Common myeloid progenitor, CD34-positive (primary cell): ENCODE results near the gene CLEC11A.
"Not testable (repeated sequence)": the region's sequence is repeated elsewhere in the genome, so short reads cannot be mapped to it uniquely, and the experiment has no call there.

Experiments used
- CTCF ChIA-PET: fragments of 350-600 bp; sonication (Branson Sonifier 250); formaldehyde crosslinking; loops from one replicate; lab custom pipeline; 2021; ENCODE audit warnings: antibody characterized with exemption; lab: Charles Lee
- POLR2A ChIA-PET: fragments of 350-600 bp; sonication (Branson Sonifier 250); formaldehyde crosslinking; loops from one replicate; lab custom pipeline; 2021; ENCODE audit warnings: antibody characterized with exemption; lab: Charles Lee
- DNase-seq, 3 donors: peaks; one replicate each; pipeline versions ENCODE4 v3.0.0 to v3.0.0-alpha.2; 2013
- H3K27ac ChIP-seq, 2 experiments: 1 replicate in 1 of 2; 2 replicates in 1 of 2; pipeline ENCODE4 v1.7.0; 2013; ENCODE audit warnings: inconsistent platforms in 2 of 2, low read length in 2 of 2, mild to moderate bottlenecking in 2 of 2, low read depth in 1 of 2, moderate library complexity in 1 of 2; ENCODE audit not compliant: severe bottlenecking in 2 of 2, insufficient read depth in 1 of 2, poor library complexity in 1 of 2
- H3K27me3 ChIP-seq, 5 experiments: replicated peaks in 2 of 5; 1 replicate in 3 of 5; 2 replicates in 2 of 5; pipeline versions ENCODE4 v1.6.1 to v1.7.0; 2013; ENCODE audit warnings: low read length in 4 of 5, mild to moderate bottlenecking in 2 of 5, moderate library complexity in 2 of 5, inconsistent platforms in 1 of 5; ENCODE audit not compliant: insufficient read depth in 5 of 5, control insufficient read depth in 4 of 5
- H3K36me3 ChIP-seq, 4 experiments: 1 replicate in 2 of 4; 2 replicates in 2 of 4; pipeline versions ENCODE4 v1.6.1 to v1.7.0; 2013; ENCODE audit warnings: low read length in 3 of 4, control low read depth in 1 of 4, mild to moderate bottlenecking in 1 of 4; ENCODE audit not compliant: control insufficient read depth in 4 of 4, insufficient read depth in 4 of 4
- H3K4me1 ChIP-seq, 4 experiments: 1 replicate in 3 of 4; 2 replicates in 1 of 4; pipeline versions ENCODE4 v1.6.1 to v1.7.1; 2013; ENCODE audit warnings: low read length in 3 of 4, mild to moderate bottlenecking in 3 of 4, control low read depth in 1 of 4, inconsistent platforms in 1 of 4, moderate library complexity in 1 of 4; ENCODE audit not compliant: control insufficient read depth in 4 of 4, insufficient read depth in 4 of 4; ENCODE audit errors: control extremely low read depth in 1 of 4
- H3K4me3 ChIP-seq, 7 experiments: 1 replicate in 4 of 7; 2 replicates in 3 of 7; pipeline versions ENCODE4 v1.5.1 to v1.7.0; 2013; ENCODE audit warnings: mild to moderate bottlenecking in 7 of 7, low read length in 6 of 7, moderate library complexity in 6 of 7, inconsistent platforms in 2 of 7, low read depth in 2 of 7, control low read depth in 1 of 7; ENCODE audit not compliant: insufficient read depth in 4 of 7, control insufficient read depth in 1 of 7; ENCODE audit errors: extremely low read depth in 1 of 7
- H3K9me3 ChIP-seq, 5 experiments: 1 replicate in 4 of 5; 2 replicates in 1 of 5; pipeline versions ENCODE4 v1.6.1 to v1.7.1; 2013; ENCODE audit warnings: low read length in 4 of 5, mild to moderate bottlenecking in 2 of 5, inconsistent platforms in 1 of 5, low read depth in 1 of 5, moderate library complexity in 1 of 5; ENCODE audit not compliant: control insufficient read depth in 4 of 5, insufficient read depth in 2 of 5; ENCODE audit errors: control extremely low read depth in 1 of 5
- WGBS: methylation state at CpG from one replicate; pipeline ENCODE4 v1.1.5; 2013; ENCODE audit not compliant: insufficient coverage; 5-methylcytosine and 5-hydroxymethylcytosine counted together

CLEC11A gene

DNA sequence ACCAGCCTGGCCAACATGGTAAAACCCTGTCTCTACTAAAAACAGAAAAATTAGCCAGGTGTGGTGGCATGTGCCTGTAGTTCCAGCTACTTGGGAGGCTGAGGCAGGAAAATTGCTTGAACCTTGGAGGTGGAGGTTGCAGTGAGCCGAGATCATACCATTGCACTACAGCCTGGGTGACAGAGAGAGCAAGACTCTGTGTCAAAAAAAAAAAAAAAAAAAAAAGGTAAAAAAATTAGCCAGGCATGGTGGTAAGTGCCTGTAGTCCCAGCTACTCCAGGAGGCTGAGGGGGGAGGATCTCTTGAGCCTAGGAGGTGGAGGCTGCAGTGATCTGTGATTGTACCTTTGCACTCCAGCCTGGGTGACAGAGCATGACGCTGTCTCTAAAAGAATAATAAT lies 47.0 kb downstream of the CLEC11A start, which contains the start of gene GPR32:
Gene GPR32, plus strand, starts transcription at position 301 of the 400 bp plus-strand sequence. CDS start 137 bp downstream, outside the sequence.
- H3K36me3 ChIP-seq, POLR2A ChIA-PET, H3K4me3 ChIP-seq, H3K27ac ChIP-seq, H3K9me3 ChIP-seq, DNase-seq, CTCF ChIA-PET, H3K4me1 ChIP-seq: not testable (repeated sequence)
- no CpG with 5 or more reads among the region's 2 CpGs for WGBS
- H3K27me3 ChIP-seq: peaks cover 0 to 11% (median 6%) of the 10 kb centered on the region in 5 experiments

DNA sequence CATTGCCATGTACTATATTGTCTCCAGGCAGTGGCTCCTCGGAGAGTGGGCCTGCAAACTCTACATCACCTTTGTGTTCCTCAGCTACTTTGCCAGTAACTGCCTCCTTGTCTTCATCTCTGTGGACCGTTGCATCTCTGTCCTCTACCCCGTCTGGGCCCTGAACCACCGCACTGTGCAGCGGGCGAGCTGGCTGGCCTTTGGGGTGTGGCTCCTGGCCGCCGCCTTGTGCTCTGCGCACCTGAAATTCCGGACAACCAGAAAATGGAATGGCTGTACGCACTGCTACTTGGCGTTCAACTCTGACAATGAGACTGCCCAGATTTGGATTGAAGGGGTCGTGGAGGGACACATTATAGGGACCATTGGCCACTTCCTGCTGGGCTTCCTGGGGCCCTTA lies 47.7 kb downstream of the CLEC11A start:
- Histone ChIP-seq H3K27me3 (peaks cover 0 to 13% (median 7%) of the 10 kb centered on the region in 5 experiments), H3K9me3 (peaks cover 0 to 2% (median 0%) of the 10 kb centered on the region in 5 experiments), H3K27ac (no peak overlapping the region), H3K4me1 (peaks cover 0 to 10% (median 2%) of the 10 kb centered on the region in 4 experiments), H3K4me3 (no peak overlapping the region), H3K36me3 (no peaks in the 10 kb centered on the region)
- no peak for DNase-seq
- ChIA-PET POLR2A (no interaction called here), CTCF (no interaction called here)
- WGBS: 98% methylated on average over 12 of the region's 13 CpGs

DNA sequence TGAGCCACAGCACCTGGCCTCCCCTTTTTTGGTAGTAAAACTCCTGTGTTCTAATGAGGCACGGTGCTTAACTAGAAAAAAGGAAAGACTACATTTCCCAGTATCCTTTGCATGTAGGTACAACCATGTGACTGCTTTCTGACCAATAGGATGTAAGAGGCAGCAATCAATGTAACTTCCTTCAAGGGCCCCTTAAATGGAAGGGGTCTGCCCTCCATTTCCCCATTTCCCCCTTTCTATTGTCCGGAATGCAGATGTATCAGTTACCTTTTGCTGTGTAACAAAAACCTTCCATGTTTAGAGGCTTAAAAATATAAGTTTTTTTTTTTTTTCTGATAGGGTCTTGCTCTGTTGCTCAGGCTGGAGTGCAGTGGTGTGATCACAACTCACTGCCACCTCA lies 49.3 kb downstream of the CLEC11A start:
- DNase-seq: peak; percentile 25 to 57 (median 55)
- ChIA-PET CTCF (no interaction called here), POLR2A (interaction anchor here (1.2 kb wide), 1 partner anchor 10 kb away, joined by 3 read pairs; no protein-coding TSS in a partner anchor)
- Histone ChIP-seq H3K4me1 (peaks cover 0 to 10% (median 2%) of the 10 kb centered on the region in 4 experiments), H3K4me3 (no peak overlapping the region), H3K9me3 (peaks cover 0 to 11% (median 0%) of the 10 kb centered on the region in 5 experiments), H3K27me3 (peaks cover 0 to 28% (median 7%) of the 10 kb centered on the region in 5 experiments), H3K27ac (no peak overlapping the region), H3K36me3 (no peaks in the 10 kb centered on the region)
- WGBS: 17% methylated on average over 1 of the region's 2 CpGs

DNA sequence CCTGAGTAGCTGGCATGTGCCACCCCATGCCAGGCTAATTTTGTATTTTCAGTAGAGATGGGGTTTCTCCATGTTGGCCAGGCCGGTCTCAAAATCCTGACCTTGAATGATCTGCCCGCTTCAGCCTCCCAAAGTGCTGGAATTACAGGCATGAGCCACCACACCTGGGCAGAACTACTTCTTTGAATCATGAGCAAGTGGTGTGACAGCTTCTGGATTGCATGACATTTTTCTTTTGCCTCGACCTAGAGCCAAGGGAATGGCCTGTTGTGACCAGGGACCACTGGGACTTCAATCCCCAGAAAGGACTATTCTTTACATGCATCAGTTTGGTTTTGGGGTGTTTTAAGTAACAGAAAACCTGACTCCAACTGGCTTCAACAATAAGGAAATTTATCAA lies 49.7 kb downstream of the CLEC11A start:
- POLR2A ChIA-PET: interaction anchor here (1.2 kb wide), 1 partner anchor 10 kb away, joined by 3 read pairs; no protein-coding TSS in a partner anchor
- WGBS: 100% methylated on average over 2 of the region's 3 CpGs
- not testable (repeated sequence) for H3K36me3 ChIP-seq

DNA sequence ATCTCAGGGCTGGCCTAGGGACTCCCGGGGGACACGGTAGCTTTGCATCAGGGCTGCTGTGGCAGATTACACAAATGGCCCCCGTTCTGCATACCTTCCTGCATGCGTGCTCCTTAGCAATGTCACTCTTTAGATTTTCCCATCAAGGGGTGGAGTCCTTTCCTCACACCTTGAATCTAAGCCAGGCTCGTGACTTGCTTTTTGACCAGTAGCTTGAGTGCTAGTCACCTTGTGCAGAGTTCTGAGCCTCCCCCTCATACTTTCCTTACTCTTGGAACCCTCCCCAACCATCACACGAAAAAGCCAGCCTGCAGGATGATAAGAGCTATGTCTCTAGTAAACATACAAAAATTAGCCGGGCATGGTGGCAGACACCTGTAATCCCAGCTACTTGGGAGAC lies 50.3 kb downstream of the CLEC11A start:
- H3K4me3 ChIP-seq, H3K4me1 ChIP-seq, H3K27ac ChIP-seq, H3K36me3 ChIP-seq, DNase-seq: not testable (repeated sequence)
- POLR2A ChIA-PET: interaction anchor here (1.2 kb wide), 1 partner anchor 9 kb away, joined by 3 read pairs; no protein-coding TSS in a partner anchor
- WGBS: 71% methylated on average over 5 of the region's 7 CpGs
- CTCF ChIA-PET: interaction anchor here (0.6 to 1.5 kb wide), 2 partner anchors 9 to 51 kb away, joined by 3 read pairs; no protein-coding TSS in a partner anchor
- H3K9me3 ChIP-seq: peaks cover 0 to 12% (median 0%) of the 10 kb centered on the region in 5 experiments
- H3K27me3 ChIP-seq: peaks cover 0 to 37% (median 15%) of the 10 kb centered on the region in 5 experiments

More for the DNA sequence above, 49.7 kb downstream of the CLEC11A start:
- not testable (repeated sequence) for DNase-seq, H3K4me3 ChIP-seq, H3K27ac ChIP-seq, H3K4me1 ChIP-seq
- CTCF ChIA-PET: interaction anchor here (0.6 to 1.5 kb wide), 2 partner anchors 9 to 51 kb away, joined by 3 read pairs; no protein-coding TSS in a partner anchor
- Histone ChIP-seq H3K27me3 (peaks cover 0 to 32% (median 11%) of the 10 kb centered on the region in 5 experiments), H3K9me3 (peaks cover 0 to 12% (median 0%) of the 10 kb centered on the region in 5 experiments)
